ENCODE measurements around the gene GPR153. TPM values are rescaled to one million over a fixed set of nuclear protein-coding genes. Genes with fewer than 3 reads are reported as not detected.
"Not testable (repeated sequence)": the region's sequence is repeated elsewhere in the genome, so short reads cannot be mapped to it uniquely, and the experiment has no call there.

Gene GPR153
- total RNA-seq, 4 donors from 2014 or later, result 6.2 to 17.3 (median 11.7) TPM

GRCh38 chr1:6225651-6226050 is 35.2 kb downstream of the GPR153 start:
- TF ChIP-seq CTCF (IDR thresholded peaks at IDR 0.05), result no peak
- no peak for TF ChIP-seq POLR2A (IDR thresholded peaks at IDR 0.05)
- WGBS, 2 donors, result 92 to 96% methylated on average over 8 of the region's 8 CpGs
- H3K4me3 ChIP-seq (ENCODE audit: low read depth, poor library complexity, severe bottlenecking), result no peak overlapping the region
- no peak for DNase-seq (ENCODE audit: low spot score in 2 of 2)
- intact Hi-C loops (cut with DNase I; ENCODE audit: low total_unique reads), result no loop called here

- intact Hi-C loops (cut with DNase I; ENCODE audit: low total_unique reads), result no loop called here
- no peak overlapping the region for H3K4me3 ChIP-seq (ENCODE audit: low read depth, poor library complexity, severe bottlenecking)
- DNase-seq (ENCODE audit: low spot score in 2 of 2), result no peak
- 86 to 91% methylated on average over 15 of the region's 15 CpGs for WGBS, 2 donors
- TF ChIP-seq POLR2A (IDR thresholded peaks at IDR 0.05), result no peak
- no peak for TF ChIP-seq CTCF (IDR thresholded peaks at IDR 0.05)
Observed at GRCh38 chr1:6224718-6225117, 36.2 kb downstream of the GPR153 start.

- intact Hi-C loops (cut with DNase I; ENCODE audit: low total_unique reads), result no loop called here
- no peak overlapping the region for H3K4me3 ChIP-seq (ENCODE audit: low read depth, poor library complexity, severe bottlenecking)
- 95 to 98% methylated on average over 13 of the region's 13 CpGs for WGBS, 2 donors
- TF ChIP-seq POLR2A (IDR thresholded peaks at IDR 0.05), result no peak
- TF ChIP-seq CTCF (IDR thresholded peaks at IDR 0.05), result no peak
- DNase-seq (ENCODE audit: low spot score in 2 of 2), result no peak
Observed at GRCh38 chr1:6223617-6224016, 37.3 kb downstream of the GPR153 start.

- TF ChIP-seq POLR2A (IDR thresholded peaks at IDR 0.05) (no peak), CTCF (IDR thresholded peaks at IDR 0.05) (no peak)
- peak in 1 of 2 donors; percentile 59 for DNase-seq (ENCODE audit: low spot score in 2 of 2)
- intact Hi-C loops (cut with DNase I; ENCODE audit: low total_unique reads), result no loop called here
- 37 to 57% methylated on average over 6 of the region's 6 CpGs for WGBS, 2 donors
- no peak overlapping the region for H3K4me3 ChIP-seq (ENCODE audit: low read depth, poor library complexity, severe bottlenecking)
Observed at GRCh38 chr1:6222636-6223035, 38.3 kb downstream of the GPR153 start.

GRCh38 chr1:6221210-6221784 is 39.6 kb downstream of the GPR153 start:
- TF ChIP-seq CTCF (IDR thresholded peaks at IDR 0.05) (no peak), POLR2A (IDR thresholded peaks at IDR 0.05) (no peak)
- no peak for DNase-seq (ENCODE audit: low spot score in 2 of 2)
- 85 to 95% methylated on average over 12 of the region's 12 CpGs for WGBS, 2 donors
- H3K4me3 ChIP-seq (ENCODE audit: low read depth, poor library complexity, severe bottlenecking), result no peak overlapping the region
- intact Hi-C loops (cut with DNase I; ENCODE audit: low total_unique reads), result no loop called here

GRCh38 chr1:6220236-6220635 is 40.7 kb downstream of the GPR153 start:
- intact Hi-C loops (cut with DNase I; ENCODE audit: low total_unique reads), result no loop called here
- 48 to 52% methylated on average over 8 of the region's 8 CpGs for whole genome bisulfite sequencing, 2 donors
- TF ChIP-seq CTCF (IDR thresholded peaks at IDR 0.05) (no peak), POLR2A (IDR thresholded peaks at IDR 0.05) (no peak)
- H3K4me3 ChIP-seq (ENCODE audit: low read depth, poor library complexity, severe bottlenecking), result no peak overlapping the region
- DNase-seq (ENCODE audit: low spot score in 2 of 2), result no peak

GRCh38 chr1:6219641-6220040 is 41.3 kb downstream of the GPR153 start:
- 80% methylated on average over 11 of the region's 11 CpGs for WGBS, 2 donors
- H3K4me3 ChIP-seq (ENCODE audit: low read depth, poor library complexity, severe bottlenecking); intact Hi-C loops (cut with DNase I; ENCODE audit: low total_unique reads); DNase-seq (ENCODE audit: low spot score in 2 of 2): not testable (repeated sequence)

All from lower leg skin (tissue), 4 donors.